ENCODE results near the gene PITPNC1.

PITPNC1 gene

DNA sequence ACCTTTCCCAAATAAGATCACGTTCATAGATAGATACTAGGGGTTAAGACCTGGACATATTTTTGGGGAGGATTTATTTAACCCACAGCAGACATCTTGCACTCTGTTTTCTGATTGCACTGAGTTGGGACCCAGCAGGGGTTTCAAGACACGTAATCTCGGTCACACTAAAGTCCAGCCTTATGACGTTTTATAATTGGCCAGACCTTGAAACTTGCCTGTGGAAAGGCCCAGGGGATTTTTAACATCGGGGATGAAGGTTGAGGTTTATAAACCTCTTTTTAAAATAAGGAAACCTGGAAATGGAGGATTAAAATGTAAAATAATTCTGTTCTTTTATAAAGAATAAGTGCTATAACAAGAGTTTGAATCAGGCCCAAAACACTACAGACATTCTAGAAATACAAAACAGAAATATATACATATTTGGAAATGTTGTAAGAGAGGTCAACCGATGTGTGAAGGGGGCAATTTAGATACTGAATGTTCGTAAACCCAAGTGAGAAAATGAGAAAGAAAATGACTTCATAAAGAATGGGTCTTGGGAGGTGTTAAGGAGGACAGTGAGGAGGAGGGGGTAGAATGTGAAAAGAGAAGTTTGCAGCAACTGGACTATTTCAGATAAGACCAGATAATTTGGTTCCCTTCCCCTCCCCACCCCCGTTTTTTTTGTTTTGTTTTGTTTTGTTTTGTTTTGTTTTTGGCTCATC lies 279.6 kb downstream of the PITPNC1 start:
- no peak for DNase-seq

DNA sequence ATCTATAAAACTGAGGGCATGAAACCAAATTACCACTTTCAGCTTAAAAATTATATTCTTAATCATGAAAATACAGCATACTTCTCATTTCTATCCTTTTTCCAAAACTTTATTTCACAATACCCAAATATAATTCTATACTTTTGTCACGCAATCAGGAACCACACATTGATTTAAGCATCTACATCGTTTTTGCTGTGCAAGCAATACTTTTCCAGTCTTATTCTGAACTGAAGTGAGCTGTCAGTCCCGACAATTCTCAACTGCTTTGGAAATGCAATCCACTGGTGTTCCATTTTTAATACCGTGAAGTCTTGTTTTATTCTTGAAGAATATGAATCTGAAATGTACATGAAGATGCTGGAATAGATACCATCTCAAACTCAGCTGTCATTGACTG lies 280.5 kb downstream of the PITPNC1 start:
- no peak for DNase-seq

- DNase-seq, result no peak
These were observed 281.2 kb downstream of the PITPNC1 start for GRCh38 chr17:67658265-67658664.

DNA sequence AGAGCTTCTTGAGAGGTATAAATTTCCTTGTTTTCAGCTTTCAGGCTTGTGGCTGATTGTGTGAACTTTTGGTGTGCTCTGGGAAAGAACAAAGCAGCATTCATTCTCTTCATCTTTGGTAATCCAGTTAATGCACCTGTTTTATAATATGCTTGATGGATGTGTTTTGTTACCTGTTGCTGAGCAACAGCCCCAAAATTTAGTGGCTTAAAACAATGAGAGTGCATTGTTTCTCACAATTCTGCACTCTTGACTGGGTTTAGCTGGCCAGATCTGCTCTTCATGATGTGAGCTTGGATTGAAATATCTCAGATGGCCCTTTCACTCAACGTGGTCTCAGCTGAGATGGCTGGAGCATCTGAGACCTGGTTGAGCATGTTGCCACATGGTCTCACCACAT lies 281.9 kb downstream of the PITPNC1 start:
- no peak for DNase-seq

GRCh38 chr17:67662712-67663111 lies 285.6 kb downstream of the PITPNC1 start:
- DNase-seq, result no peak

- no peak for DNase-seq
These were observed 286.4 kb downstream of the PITPNC1 start for GRCh38 chr17:67663457-67663856.

DNA sequence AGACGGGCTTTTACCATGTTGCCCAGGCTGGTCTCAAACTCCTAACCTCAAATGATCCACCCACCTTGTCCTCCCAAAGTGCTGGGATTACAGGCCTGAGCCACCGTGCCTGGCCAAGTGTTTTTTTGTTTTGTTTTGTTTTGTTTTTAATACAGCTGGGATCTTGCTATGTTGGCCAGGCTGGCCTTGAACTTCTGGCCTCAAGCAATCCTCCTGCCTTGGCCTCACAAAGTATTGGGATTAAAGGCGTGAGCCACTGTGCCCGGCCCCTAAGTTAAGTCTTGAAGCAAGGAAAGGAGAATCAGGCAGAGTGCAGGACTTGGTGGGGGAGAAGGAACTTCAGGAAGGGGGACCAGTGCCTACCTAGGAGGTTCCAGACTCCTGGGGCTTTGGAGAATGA lies 288.9 kb downstream of the PITPNC1 start:
- no peak for DNase-seq

DNA sequence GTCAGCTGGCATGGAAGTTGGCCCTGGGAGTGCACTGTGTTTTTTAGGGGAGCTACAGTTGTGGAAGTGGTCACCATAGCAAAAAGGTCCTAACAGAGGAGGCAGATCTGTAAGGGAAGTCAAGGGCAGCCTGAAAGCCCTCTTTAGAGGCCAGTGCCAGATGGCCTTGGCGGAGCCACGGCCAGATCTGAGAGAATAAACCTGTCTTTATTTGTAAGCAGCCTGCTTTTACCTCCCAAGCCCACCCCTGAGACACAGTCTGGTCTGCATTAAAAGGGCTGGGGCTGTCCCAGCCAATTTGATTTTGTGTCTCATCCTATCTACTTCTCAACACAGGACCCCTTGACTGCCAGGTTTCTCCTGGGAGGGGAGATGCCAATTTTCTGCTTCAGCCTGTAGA lies 289.6 kb downstream of the PITPNC1 start:
- no peak for DNase-seq

DNA sequence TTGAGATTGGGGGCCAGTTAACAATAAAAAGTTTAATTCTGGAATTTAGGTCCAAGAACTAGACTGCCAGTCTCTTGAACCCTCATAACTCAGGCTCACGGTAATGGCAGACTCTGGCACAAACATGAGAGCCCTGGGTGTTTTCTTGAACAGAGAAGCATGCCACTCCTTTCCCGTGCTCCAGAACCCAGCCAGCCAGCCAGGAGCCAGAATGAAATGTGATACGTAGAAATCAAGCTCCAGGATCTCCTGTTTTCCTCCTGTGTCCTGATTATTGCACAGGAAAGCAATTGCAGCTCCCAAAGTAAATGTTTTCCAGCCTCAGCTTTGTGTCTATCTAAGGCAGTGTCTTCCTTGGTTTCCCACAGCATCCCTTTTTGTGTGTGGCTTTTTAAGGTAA lies 294.4 kb downstream of the PITPNC1 start:
- DNase-seq, result no peak

DNA sequence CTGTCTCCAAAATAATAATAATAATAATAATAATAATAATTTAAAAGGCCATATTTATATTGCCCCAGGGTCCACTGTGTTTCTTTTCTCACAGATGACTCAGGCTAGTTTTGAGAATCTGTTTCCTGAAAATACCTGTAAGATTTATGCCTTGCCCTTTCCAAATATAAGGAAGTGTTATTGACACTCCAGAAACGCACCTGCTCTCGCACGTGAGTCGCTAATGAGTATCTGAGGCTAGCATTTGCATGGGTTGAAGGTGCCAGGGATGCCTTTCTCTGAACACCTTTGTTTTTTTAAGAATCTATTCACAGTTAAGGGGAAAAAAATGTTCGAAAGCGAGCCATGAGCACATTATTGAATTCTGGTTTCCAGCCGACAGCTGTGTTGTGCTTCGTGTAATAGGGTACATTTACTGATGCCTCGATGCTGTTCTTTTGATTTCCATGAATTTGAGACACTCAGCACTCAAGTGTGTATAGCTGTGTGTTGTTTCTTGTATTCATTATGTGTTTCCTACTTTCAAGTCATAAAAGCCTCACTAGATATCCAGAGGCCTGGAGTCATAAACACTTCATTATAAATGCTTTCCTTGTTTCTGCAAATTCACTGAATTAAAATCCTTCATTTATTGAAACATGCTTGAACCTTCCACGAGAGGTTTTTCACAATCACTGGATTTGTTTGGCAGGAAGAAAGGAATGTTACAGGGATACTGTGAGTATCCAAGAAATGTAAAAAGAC lies 295.7 kb downstream of the PITPNC1 start:
- DNase-seq, result no peak

DNA sequence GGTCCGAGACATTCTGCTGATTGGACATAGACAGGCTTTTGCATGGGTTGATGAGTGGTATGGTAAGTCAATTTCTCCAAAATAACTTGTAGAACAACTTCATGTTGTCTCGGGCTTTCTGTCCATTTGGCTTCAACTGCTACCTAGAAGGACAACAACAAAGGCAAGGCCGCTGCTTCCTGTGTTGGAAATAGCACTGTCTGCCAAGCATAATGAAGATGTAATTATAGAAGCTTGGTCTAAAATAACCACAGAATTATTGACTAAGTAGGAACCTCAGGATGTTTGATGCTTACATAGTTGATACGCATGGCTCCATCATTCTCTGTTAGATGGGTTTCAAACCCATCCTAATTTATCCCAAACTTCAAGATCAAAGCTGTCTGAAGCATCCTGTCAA lies 298.4 kb downstream of the PITPNC1 start:
- no peak for DNase-seq

DNA sequence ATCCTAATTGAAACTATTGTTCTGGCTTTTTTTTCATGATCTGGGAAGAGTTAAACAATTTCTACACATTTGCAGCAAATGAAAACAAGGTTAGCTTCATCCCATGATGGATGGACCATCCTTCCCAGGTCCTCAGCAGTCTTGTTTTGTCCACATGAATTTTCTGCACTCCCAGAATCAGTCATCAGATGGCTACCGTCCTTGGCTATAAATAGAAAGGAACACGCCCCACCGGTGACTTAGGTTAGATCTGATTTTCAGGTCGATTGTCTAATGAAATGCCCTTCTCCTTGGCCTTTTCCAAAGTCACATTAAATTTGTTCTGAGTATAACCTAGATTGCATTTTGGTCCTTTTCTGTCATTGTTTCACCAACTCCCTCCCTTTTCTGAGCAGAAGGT lies 299.2 kb downstream of the PITPNC1 start:
- no peak for DNase-seq

DNA sequence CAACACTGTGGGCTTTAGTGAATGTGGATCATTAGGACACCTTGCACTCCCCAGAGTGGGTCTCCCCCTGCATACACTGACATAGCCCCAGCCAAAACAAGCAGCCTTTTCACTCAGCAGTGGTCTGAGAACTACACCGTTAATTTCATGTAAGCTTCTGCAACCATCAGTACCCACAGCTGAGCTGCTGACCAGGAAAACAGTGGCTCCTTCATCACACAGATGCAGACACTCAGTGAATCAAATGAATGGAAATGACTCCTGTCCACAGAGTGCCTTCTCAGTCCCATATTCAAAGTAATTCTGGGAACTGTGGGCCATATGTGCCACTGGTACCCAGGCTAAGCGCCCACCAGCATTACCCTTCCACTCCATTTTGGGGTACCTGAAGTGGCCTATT lies 301.3 kb downstream of the PITPNC1 start:
- no peak for DNase-seq

- DNase-seq, result no peak
These were observed 302.1 kb downstream of the PITPNC1 start for GRCh38 chr17:67679225-67679624.

DNA sequence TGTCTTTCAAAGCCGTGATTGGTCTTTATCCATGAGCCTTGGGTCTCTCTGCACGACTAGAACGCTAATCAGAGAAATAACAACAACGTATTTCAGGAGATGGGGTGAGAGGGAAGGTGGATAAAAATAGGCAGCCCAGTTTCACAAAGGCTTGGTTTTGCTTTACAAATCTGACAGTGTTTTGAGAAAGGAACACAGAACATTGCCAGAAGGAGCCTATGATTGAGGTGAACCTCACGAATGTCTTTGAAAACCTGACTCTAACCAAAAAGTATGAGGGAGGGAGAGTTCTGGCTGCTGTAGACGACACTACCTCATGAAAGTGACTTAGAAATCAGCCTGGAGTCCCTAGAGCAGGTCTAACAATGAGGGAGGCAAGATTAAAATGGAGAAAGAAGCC lies 302.6 kb downstream of the PITPNC1 start:
- no peak for DNase-seq

- DNase-seq, result no peak
These were observed 303.6 kb downstream of the PITPNC1 start for GRCh38 chr17:67680445-67681224.

DNA sequence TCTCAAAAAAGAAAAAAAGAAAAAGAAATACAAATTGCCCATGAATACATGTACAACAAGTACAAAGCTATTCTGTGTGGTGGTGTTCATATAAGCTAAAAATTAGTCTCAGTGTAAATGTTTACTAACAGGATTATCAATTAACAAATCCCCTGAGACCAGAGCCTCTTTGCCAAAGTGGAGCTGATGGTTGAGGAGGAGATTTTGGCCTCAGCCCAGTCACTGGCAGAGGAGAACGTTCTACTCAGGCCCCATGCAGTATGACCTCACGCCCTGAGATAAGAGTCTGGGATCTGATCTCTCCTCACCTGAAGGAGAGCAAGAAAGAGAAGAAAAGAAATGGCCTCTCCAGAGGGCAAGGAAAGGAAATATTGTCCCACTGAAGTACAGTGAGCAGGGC lies 305.1 kb downstream of the PITPNC1 start:
- DNase-seq, result no peak

- no peak for DNase-seq
These were observed 308.3 kb downstream of the PITPNC1 start for GRCh38 chr17:67685351-67685750.

GRCh38 chr17:67686241-67686640 lies 309.2 kb downstream of the PITPNC1 start:
- peak; percentile 13 to 63 (median 49) for DNase-seq

DNA sequence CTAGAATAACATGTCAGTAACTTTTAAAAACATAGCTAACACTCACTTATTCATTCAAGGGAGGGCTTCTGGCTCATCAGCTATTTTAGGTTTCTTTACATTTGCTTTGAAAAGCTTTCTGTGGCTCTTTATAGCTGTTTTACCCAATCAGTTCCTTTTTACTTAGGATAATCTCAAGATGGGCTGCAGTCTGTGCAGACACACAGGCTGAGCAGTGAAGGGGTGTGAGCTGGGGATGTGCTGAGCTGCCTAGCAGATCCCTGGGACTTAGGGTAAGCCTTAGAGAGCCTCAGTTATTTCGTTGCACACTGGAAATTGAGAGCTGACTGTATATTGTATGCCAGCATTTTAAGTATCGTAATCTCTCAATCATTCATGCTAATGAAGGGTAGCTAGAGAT lies 310.4 kb downstream of the PITPNC1 start:
- DNase-seq, result no peak

- peak; percentile 71 to 86 (median 79) for DNase-seq
These were observed 312.6 kb downstream of the PITPNC1 start for GRCh38 chr17:67689534-67690177.

DNA sequence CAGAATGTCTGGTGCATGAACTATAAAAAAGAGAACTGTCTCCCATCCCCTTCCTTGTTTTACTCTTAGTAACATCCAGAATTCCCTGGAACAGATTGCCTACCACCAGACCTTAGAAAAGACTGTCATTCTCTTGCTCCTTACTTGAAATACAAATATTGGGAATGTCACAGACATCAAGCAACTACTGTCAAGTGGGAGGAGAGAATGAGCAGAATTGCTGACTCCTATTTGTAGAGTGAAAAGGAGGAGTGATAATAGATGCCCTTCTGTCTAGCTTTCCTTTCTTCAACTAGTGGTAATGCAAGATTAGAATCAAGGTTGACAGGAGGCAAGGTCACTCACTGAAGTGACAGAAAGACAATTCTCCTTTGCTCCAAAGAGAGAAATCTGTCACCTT lies 316.7 kb downstream of the PITPNC1 start:
- no peak for DNase-seq

DNA sequence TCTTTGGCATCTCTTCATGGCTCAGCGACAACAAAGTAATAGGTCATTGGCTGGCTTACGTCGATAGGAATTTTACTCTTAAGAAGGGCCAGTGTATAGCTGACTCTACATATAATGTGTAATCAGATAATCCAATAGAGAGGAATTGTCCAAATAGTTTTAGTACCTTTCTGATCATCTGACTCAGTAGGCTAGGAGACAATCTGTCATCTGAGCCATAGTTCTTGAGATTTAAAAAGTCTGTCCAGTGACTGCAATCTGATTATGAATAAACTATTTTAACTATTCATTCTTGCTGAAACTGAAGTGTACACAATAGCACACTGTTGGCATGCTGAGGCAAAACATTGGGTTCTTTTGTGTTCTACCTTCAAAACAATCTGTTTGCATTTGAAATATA lies 319.3 kb downstream of the PITPNC1 start:
- no peak for DNase-seq

All from suppressor macrophage (primary cell).